GM12864 (cell line): Measurements from ENCODE around the gene ADCY6.
A peak's percentile ranks its signal among the peaks of the same experiment; 100 is the strongest.

Source experiments
- DNase-seq: peaks from one replicate; pipeline ENCODE4 v3.0.0-alpha.2; 2011; ENCODE audit warnings: low read depth
- H3K4me3 ChIP-seq: 2 replicates; pipeline ENCODE4 v1.5.1; 2011; ENCODE audit warnings: mild to moderate bottlenecking, low read depth, low read length, control low read depth
- CTCF ChIP-seq: IDR thresholded peaks from 2 replicates; pipeline ENCODE4 v1.5.1; 2011; ENCODE audit warnings: low read depth, mild to moderate bottlenecking, moderate library complexity, low read length, control low read depth, inconsistent platforms; ENCODE audit errors: missing control alignments

Gene ADCY6

GRCh38 chr12:48768147-48768546 lies 20.7 kb downstream of the ADCY6 start:
- H3K4me3 ChIP-seq, result no peak overlapping the region
- TF ChIP-seq CTCF, result no peak
- no peak for DNase-seq

DNA sequence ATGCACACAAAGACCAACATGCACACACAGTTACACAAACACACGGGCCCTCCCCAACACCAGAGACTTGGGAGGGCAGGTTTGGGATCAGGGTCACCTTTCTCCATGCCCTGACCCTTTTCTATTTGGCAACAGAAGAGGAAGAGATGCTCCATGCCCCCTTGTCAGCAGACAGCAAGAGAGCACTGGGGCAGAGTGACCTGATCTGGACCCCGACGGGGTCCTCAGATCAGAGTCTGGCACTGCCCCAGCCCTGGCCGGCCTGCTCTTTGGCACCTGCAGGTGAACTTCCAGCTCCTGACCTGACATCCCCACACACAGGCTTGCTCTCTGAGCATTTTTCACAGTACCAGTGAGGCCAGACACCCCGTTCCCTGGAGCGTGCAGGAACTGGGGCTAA lies 21.4 kb downstream of the ADCY6 start:
- TF ChIP-seq CTCF, result no peak
- H3K4me3 ChIP-seq, result no peak overlapping the region
- no peak for DNase-seq

DNA sequence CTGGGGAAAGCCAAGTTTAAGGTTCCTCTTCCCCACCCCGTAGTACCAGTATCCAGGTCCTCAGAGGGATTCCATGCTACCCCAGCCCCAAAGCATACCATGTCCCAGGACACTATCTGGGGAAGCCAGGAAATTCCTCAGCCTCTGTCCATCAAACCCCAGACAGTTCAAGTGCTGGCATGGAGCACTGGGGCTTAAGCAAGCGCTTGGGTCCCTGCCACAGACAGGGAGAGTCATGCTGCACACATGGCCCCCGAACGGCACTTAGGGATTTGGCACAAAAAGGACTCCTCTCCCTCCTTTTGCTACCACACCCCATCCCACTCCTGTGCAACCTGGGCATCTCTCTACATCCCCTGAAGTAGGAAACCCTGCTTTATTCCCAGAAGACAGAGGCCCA lies 21.8 kb downstream of the ADCY6 start:
- no peak overlapping the region for H3K4me3 ChIP-seq
- no peak for TF ChIP-seq CTCF
- DNase-seq, result no peak

DNA sequence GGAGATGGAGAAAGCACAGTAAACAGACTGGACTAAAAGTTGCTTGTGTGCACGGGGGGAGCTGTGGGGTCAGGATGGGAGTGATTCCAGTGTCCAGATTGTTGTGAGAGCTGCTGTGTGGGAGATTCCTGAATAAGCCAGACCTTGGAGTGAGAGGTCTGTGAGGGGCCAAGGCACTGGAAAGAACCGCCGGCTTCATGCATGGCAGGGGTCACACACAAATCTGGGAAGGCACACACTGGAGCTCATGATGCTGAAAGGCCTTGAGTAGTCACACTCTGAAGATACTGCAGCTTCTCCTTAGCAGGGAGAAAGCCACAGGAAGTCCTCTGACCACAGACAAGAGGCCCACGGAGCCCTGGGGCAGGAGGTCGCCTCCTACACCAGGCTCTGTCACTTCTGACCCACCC lies 23.1 kb downstream of the ADCY6 start:
- no peak for TF ChIP-seq CTCF
- H3K4me3 ChIP-seq, result no peak overlapping the region
- DNase-seq, result no peak

DNA sequence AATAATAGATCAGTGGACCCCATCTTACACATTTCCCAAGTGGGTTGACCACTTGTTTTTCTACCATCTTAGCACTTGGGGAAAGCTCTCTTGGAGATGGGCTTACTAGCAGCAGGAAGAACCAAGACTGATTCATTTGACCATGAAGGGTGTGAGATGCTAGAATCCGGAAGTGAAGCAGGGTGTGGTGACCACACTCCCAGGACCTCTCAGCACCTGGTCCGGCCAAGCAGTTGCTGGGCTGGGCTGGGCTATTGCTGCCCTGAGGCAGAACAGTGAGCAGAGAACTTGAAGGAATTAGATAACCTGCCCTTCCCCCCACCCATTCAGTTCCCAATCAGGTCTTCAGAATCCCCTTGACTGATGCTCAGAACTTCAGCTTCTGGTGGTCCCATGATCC lies 24.4 kb downstream of the ADCY6 start:
- H3K4me3 ChIP-seq, result no peak overlapping the region
- TF ChIP-seq CTCF, result no peak
- DNase-seq, result peak; percentile 2

DNA sequence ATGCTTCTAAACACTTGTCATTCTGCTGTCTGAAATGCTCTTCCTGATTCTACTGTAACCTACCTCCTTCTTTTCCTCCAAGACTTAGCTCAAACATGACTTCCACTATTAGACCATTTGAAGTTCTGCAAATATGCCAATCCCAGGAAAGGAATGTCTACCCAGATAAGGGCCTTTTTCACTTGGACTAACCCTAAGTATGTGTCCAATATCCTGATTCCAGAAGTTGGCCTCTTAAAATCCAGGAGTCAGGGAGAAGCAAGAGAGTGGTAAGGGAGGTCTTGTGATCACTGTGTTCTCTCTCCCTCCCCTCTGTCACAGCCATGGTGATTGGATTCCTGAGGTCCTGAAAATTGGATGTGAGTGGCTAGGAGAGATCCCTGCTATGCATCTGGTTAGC lies 30.2 kb downstream of the ADCY6 start:
- DNase-seq, result no peak
- TF ChIP-seq CTCF, result no peak
- H3K4me3 ChIP-seq, result no peak overlapping the region

DNA sequence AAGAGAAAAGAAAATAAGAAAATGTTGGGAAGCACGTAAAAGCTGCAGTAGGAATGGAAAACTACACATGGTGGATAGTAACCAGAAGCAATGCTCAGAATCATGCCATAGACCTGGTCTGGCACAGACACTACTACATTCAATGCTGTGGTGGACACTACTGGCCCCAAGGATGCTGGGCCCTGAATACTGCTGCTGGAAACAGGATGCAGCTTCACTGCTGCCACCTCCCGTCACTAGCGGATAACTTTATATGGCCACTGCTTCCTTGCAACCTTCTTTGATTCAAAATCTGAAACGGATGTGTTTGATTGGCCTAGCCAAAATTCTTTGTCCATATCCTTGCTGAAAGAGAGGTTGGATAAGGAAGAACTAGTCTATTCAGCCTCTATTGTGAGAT lies 30.7 kb downstream of the ADCY6 start:
- no peak for DNase-seq
- H3K4me3 ChIP-seq, result no peak overlapping the region
- no peak for TF ChIP-seq CTCF
